K562 (cell line): Measurements from ENCODE around the gene TMSB10. TPM values are rescaled to one million over a fixed set of nuclear protein-coding genes. Genes with fewer than 3 reads are reported as not detected.

ENCODE experiments used
- ATAC-seq: fragments of 200-7000 bp; cut with Tn5 transposase; 3 replicates; pipeline ENCODE4 v1.9.1; 2020; ENCODE audit warnings: moderate library complexity
- BruUV-seq: library from RNA; stranded (reverse); fragments of 400-500 nt; replicated peaks from 2 replicates; lab custom pipeline; 2021; lab: Mats Ljungman, UMichigan
- CTCF ChIA-PET: fragments of 300-600 bp; formaldehyde crosslinking; extraction: SDS; loops from one replicate; lab custom pipeline; 2021; ENCODE audit warnings: low intra/inter-chr PET ratio; lab: Yijun Ruan, JAX
- POLR2A ChIA-PET: fragments of 300-600, 350-650 bp; sonication (Branson Sonifier 250); formaldehyde crosslinking; extraction: SDS; loops from one replicate; lab custom pipeline; 2021; ENCODE audit warnings: antibody characterized with exemption, inconsistent platforms; lab: Yijun Ruan, JAX
- DNase-seq, 4 experiments: peaks; one replicate each; pipeline versions ENCODE4 v3.0.0 to v3.0.0-alpha.2; 2011 to 2018; ENCODE audit warnings: low spot score in 3 of 4, mixed read lengths in 3 of 4; ENCODE audit errors: extremely low read depth in 1 of 4
- FAIRE-seq: peaks from 2 replicates; lab custom pipeline; 2011; peaks lifted over from hg19 to GRCh38; lab: Jason Lieb, UNC
- H2AFZ ChIP-seq: 2 replicates; pipeline ENCODE4 v1.6.0; 2011; ENCODE audit warnings: low read depth, low read length, control low read depth, inconsistent platforms
- H3K27ac ChIP-seq: fragments of 200-600 bp; 3 replicates; pipeline ENCODE4 v1.8.0; 2011; ENCODE audit warnings: low read depth, mild to moderate bottlenecking, control low read depth, inconsistent platforms, low read length, moderate library complexity, mixed read lengths; ENCODE audit errors: extremely low read depth
- H3K27me3 ChIP-seq, 2 experiments: fragments of 300-600 bp in 1 of 2; 2 replicates in 1 of 2; 3 replicates in 1 of 2; pipeline versions ENCODE4 v1.6.0 to v1.8.0; 2011; ENCODE audit warnings: inconsistent platforms in 2 of 2, low read length in 2 of 2, mild to moderate bottlenecking in 1 of 2, mixed read lengths in 1 of 2, moderate library complexity in 1 of 2; ENCODE audit not compliant: control insufficient read depth in 2 of 2, insufficient read depth in 2 of 2
- H3K36me3 ChIP-seq: fragments of 300-600 bp; 3 replicates; pipeline ENCODE4 v1.8.0; 2011; ENCODE audit warnings: mild to moderate bottlenecking, low read length, inconsistent platforms; ENCODE audit not compliant: control insufficient read depth, insufficient read depth
- H3K4me1 ChIP-seq, 2 experiments: fragments of 200-600 bp in 1 of 2; replicated peaks in 1 of 2; 2 replicates in 1 of 2; 3 replicates in 1 of 2; pipeline versions ENCODE4 v1.5.1 to v1.8.0; 2011; ENCODE audit warnings: inconsistent platforms in 2 of 2, low read length in 2 of 2, mild to moderate bottlenecking in 1 of 2, mixed read lengths in 1 of 2, moderate library complexity in 1 of 2; ENCODE audit not compliant: control insufficient read depth in 2 of 2, insufficient read depth in 2 of 2
- H3K4me2 ChIP-seq: 2 replicates; pipeline ENCODE4 v1.6.1; 2011; ENCODE audit warnings: low read length, control low read depth, inconsistent platforms, mixed read lengths; ENCODE audit not compliant: insufficient read depth
- H3K4me3 ChIP-seq: fragments of 200-600 bp; sonication (generic), shearing (Covaris generic); 2 replicates; pipeline ENCODE4 v1.5.1; 2016; ENCODE audit warnings: control low read depth, inconsistent platforms
- H3K79me2 ChIP-seq: fragments of 200-600 bp; 3 replicates; pipeline ENCODE4 v1.8.0; 2011; ENCODE audit warnings: low read length, inconsistent platforms; ENCODE audit not compliant: control insufficient read depth, insufficient read depth
- H3K9ac ChIP-seq, 2 experiments: 2 replicates each; pipeline versions ENCODE4 v1.6.0 to v1.6.1; 2011; ENCODE audit warnings: low read depth in 2 of 2, low read length in 2 of 2, control low read depth in 1 of 2, inconsistent platforms in 1 of 2, mild to moderate bottlenecking in 1 of 2, mixed read lengths in 1 of 2; ENCODE audit not compliant: insufficient read depth in 1 of 2
- H3K9me1 ChIP-seq: one replicate; pipeline ENCODE4 v1.6.0; 2011; ENCODE audit warnings: inconsistent platforms, mild to moderate bottlenecking, low read length, moderate library complexity; ENCODE audit not compliant: control insufficient read depth, insufficient read depth
- H3K9me3 ChIP-seq: replicated peaks from 2 replicates; pipeline ENCODE4 v1.5.1; 2011; ENCODE audit warnings: low read depth, low read length, inconsistent platforms; ENCODE audit not compliant: control insufficient read depth, insufficient read depth
- H4K20me1 ChIP-seq: replicated peaks from 2 replicates; pipeline ENCODE4 v1.6.1; 2011; ENCODE audit warnings: low read length, inconsistent platforms, mixed read lengths; ENCODE audit not compliant: control insufficient read depth, insufficient read depth
- CSDE1 ChIP-seq, 2 experiments: fragments of 450-650 bp; IDR thresholded peaks; 2 replicates each; pipeline ENCODE4 v1.6.1; 2016; ENCODE audit warnings: mild to moderate bottlenecking in 1 of 2
- SMARCE1 ChIP-seq: fragments of 450-650 bp; IDR thresholded peaks from 2 replicates; pipeline ENCODE4 v1.7.1; 2016; ENCODE audit warnings: mild to moderate bottlenecking
- ZNF347 ChIP-seq: fragments of 450-650 bp; formaldehyde crosslinking; IDR thresholded peaks from 2 replicates; pipeline ENCODE4 v1.4.0; 2020; ENCODE audit warnings: low read depth, mild to moderate bottlenecking, moderate library complexity
- WGBS: fragments of 100-300 bp; shearing (Covaris generic); methylation state at CpG from one replicate; pipeline ENCODE4 v1.1.6; 2016; ENCODE audit warnings: low coverage, mixed read lengths; ENCODE audit not compliant: insufficient coverage; ENCODE audit errors: missing lambda C conversion rate; 5-methylcytosine and 5-hydroxymethylcytosine counted together
- in situ Hi-C: fragments of 300-500 bp; cut with MboI; formaldehyde crosslinking; loops from 4 replicates; pipeline ENCODE4 v1.15.0; 2018; ENCODE audit warnings: inconsistent platforms, mixed read lengths
- intact Hi-C: fragments of 100-400 bp; cut with micrococcal nuclease; formaldehyde crosslinking; loops from 2 replicates; pipeline ENCODE4 v1.14.2; 2022
- polyA plus RNA-seq, 8 experiments: library from polyadenylated mRNA; depleted of rRNA in 4 of 8; stranded (reverse) in 5 of 8; unstranded in 3 of 8; fragments of >200 nt; fragmentation: Nextera tagmentation in 2 of 8; fragmentation: Illumina TruSeq in 1 of 8; extraction: Ambion mirVana in 2 of 8; extraction: Trizol in 1 of 8; gene quantifications; 2 replicates each; pipeline versions ENCODE4 v1.2.1 to v1.2.3, GENCODE V29; 2011 to 2014; ENCODE audit warnings: inconsistent platforms in 1 of 8, missing spikeins in 1 of 8
- total RNA-seq, 7 experiments: library from RNA; depleted of rRNA in 6 of 7; stranded (reverse); fragments of >200 nt in 6 of 7; fragmentation: Illumina TruSeq in 2 of 7; extraction: Trizol in 2 of 7; gene quantifications; 2 replicates each; pipeline versions ENCODE4 v1.2.1 to v1.2.3, GENCODE V29; 2011 to 2021; ENCODE audit warnings: low replicate concordance in 1 of 7
- TF ChIP-seq, protein P1 (sequence below), 2 experiments: fragments of 450-650 bp in 1 of 2; sonication (generic) in 1 of 2; formaldehyde crosslinking in 1 of 2; IDR thresholded peaks in 1 of 2; conservative IDR thresholded peaks in 1 of 2; 2 replicates each; pipeline versions ENCODE4 v1.6.1 to v1.8.1; 2016 to 2023; ENCODE audit warnings: mild to moderate bottlenecking in 2 of 2, moderate library complexity in 2 of 2, inconsistent platforms in 1 of 2, missing genetic modification reagents in 1 of 2
- TF ChIP-seq, protein P2 (sequence below): fragments of 450-650 bp; IDR thresholded peaks from 2 replicates; pipeline ENCODE4 v1.6.1; 2016; ENCODE audit warnings: antibody characterized with exemption

The TMSB10 gene
- total and polyA plus RNA-seq, 9 of the 15 experiments (the other 6 are each of a cell fraction or from before 2014, with no cell fraction given): 382 to 2,226 (median 959) TPM

DNA sequence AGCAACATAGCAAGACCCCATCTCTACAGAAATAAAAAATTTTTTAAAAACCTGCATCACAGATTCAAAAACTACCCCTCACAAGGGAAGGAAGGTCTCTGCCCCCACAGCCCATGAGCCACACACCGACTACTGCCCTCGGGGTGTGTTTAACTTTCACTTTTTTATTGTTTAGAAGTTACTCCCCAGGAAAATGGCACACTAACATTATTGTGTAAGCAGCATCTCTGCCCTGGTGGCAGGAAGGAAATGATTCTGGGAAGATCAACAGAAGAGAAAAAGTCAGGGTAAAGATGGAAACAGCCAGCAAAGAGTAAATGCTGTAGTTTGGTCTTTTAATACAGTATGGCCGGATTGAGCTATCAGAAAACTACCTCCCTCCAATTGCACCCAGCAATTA lies 46.5 kb upstream of the TMSB10 start:
- no peaks in the 10 kb centered on the region for H3K9me3 ChIP-seq
- intact Hi-C loops: no loop called here
- no peak overlapping the region for H3K27ac ChIP-seq
- ATAC-seq: no peak
- H3K36me3 ChIP-seq: no peaks in the 10 kb centered on the region
- DNase-seq: no peak
- WGBS: 0% methylated on average over 3 of the region's 3 CpGs
- H3K27me3 ChIP-seq: peaks cover 16 to 40% of the 10 kb centered on the region in 2 experiments
- in situ Hi-C loops: no loop called here
- no TSS peak for BruUV-seq
- no peak overlapping the region for H3K4me2 ChIP-seq
- FAIRE-seq: no peak
- H2AFZ ChIP-seq: no peak overlapping the region
- H4K20me1 ChIP-seq: no peaks in the 10 kb centered on the region
- POLR2A ChIA-PET: interaction anchor here (1.4 kb wide), 1 partner anchor 30 kb away, joined by 3 read pairs; no protein-coding TSS in a partner anchor
- no peak for TF ChIP-seq SMARCE1
- no peak for TF ChIP-seq ZNF347 (CRISPR knock-in tag)
- TF ChIP-seq, protein P1, sequence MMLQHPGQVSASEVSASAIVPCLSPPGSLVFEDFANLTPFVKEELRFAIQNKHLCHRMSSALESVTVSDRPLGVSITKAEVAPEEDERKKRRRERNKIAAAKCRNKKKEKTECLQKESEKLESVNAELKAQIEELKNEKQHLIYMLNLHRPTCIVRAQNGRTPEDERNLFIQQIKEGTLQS (IDR thresholded peaks at IDR 0.05): no peak
- TF ChIP-seq, protein P1 (CRISPR knock-in tag; conservative IDR thresholded peaks at IDR 0.05): no peak
- no peak for TF ChIP-seq CSDE1 (IDR thresholded peaks at IDR 0.05)
- TF ChIP-seq, protein P2, sequence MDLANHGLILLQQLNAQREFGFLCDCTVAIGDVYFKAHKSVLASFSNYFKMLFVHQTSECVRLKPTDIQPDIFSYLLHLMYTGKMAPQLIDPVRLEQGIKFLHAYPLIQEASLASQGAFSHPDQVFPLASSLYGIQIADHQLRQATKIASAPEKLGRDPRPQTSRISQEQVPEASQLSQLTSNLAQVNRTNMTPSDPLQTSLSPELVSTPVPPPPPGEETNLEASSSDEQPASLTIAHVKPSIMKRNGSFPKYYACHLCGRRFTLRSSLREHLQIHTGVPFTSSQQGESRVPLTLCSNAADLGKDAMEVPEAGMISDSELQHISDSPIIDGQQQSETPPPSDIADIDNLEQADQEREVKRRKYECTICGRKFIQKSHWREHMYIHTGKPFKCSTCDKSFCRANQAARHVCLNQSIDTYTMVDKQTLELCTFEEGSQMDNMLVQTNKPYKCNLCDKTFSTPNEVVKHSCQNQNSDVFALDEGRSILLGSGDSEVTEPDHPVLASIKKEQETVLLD: no peak
- H3K9me1 ChIP-seq: no peaks in the 10 kb centered on the region
- CTCF ChIA-PET: no interaction called here
- no peak overlapping the region for H3K4me3 ChIP-seq
- H3K4me1 ChIP-seq: peaks cover 0 to 10% of the 10 kb centered on the region in 2 experiments; a peak in 2 of 5 replicates
- H3K9ac ChIP-seq: no peak overlapping the region
- no peaks in the 10 kb centered on the region for H3K79me2 ChIP-seq
